SU-DHL-6 (cell line): Measurements from ENCODE around the gene ATP6V1C2.

Experiments
- H2AFZ ChIP-seq: fragments of 200-600 bp; sonication (generic); 2 replicates; pipeline ENCODE4 v1.6.1; 2014; ENCODE audit warnings: low read depth, mild to moderate bottlenecking, moderate library complexity, mixed read lengths, antibody characterized with exemption, low read length; ENCODE audit not compliant: severe bottlenecking
- H3F3A ChIP-seq: fragments of 200-600 bp; shearing (Covaris generic); 2 replicates; pipeline ENCODE4 v1.6.0; 2016; ENCODE audit warnings: antibody characterized with exemption, mild to moderate bottlenecking; ENCODE audit not compliant: insufficient read depth
- H3K27ac ChIP-seq: fragments of 200-600 bp; sonication (generic); 2 replicates; pipeline ENCODE4 v1.5.1; 2016; ENCODE audit warnings: low read depth, mild to moderate bottlenecking, low read length, moderate library complexity, mixed read lengths
- H3K27me3 ChIP-seq: fragments of 200-600 bp; sonication (generic), shearing (Covaris generic); 2 replicates; pipeline ENCODE4 v1.6.0; 2014; ENCODE audit warnings: mild to moderate bottlenecking, low read length
- H3K36me3 ChIP-seq: fragments of 200-600 bp; sonication (generic); 2 replicates; pipeline ENCODE4 v1.6.1; 2014; ENCODE audit warnings: mild to moderate bottlenecking, low read length, mixed read lengths
- H3K4me2 ChIP-seq: fragments of 300-600, 200-600 bp; shearing (Covaris generic), sonication (generic); 2 replicates; pipeline ENCODE4 v1.6.0; 2014; ENCODE audit warnings: low read length, low read depth, mild to moderate bottlenecking; ENCODE audit not compliant: poor library complexity, severe bottlenecking
- H3K4me3 ChIP-seq: fragments of 200-600 bp; sonication (generic); 2 replicates; pipeline ENCODE4 v1.5.1; 2014; ENCODE audit warnings: antibody characterized with exemption, low read length, mild to moderate bottlenecking, mixed read lengths; ENCODE audit not compliant: insufficient read depth, poor library complexity, severe bottlenecking
- H3K79me2 ChIP-seq: fragments of 200-600 bp; sonication (generic); 2 replicates; pipeline ENCODE4 v1.6.1; 2014; ENCODE audit warnings: mild to moderate bottlenecking, low read length, moderate library complexity; ENCODE audit not compliant: insufficient read depth
- H3K9ac ChIP-seq: fragments of 200-600 bp; sonication (generic); 2 replicates; pipeline ENCODE4 v1.7.0; 2014; ENCODE audit warnings: mild to moderate bottlenecking, low read length
- H3K9me2 ChIP-seq: fragments of 200-600 bp; sonication (generic); replicated peaks from 2 replicates; pipeline ENCODE4 v1.6.1; 2014; ENCODE audit warnings: low read length; ENCODE audit not compliant: insufficient read depth
- H3K9me3 ChIP-seq: fragments of 200-600 bp; sonication (generic); 2 replicates; pipeline ENCODE4 v1.6.1; 2014; ENCODE audit warnings: low read length, mixed read lengths; ENCODE audit not compliant: insufficient read depth
- H4K20me1 ChIP-seq: fragments of 200-600 bp; sonication (generic); 2 replicates; pipeline ENCODE4 v1.6.1; 2014; ENCODE audit warnings: low read depth, mild to moderate bottlenecking, antibody characterized with exemption, low read length, moderate library complexity, mixed read lengths
- EZH2phosphoT487 ChIP-seq: fragments of 200-600 bp; sonication (generic), shearing (Covaris generic); conservative IDR thresholded peaks from 2 replicates; pipeline ENCODE4 v1.6.1; 2018; ENCODE audit warnings: mild to moderate bottlenecking, antibody characterized with exemption, low read length, moderate library complexity, mixed read lengths
- TF ChIP-seq, protein P1 (sequence below): fragments of 200-600 bp; sonication (generic); IDR thresholded peaks from one replicate; pipeline ENCODE4 v1.5.1; 2017; ENCODE audit warnings: antibody characterized with exemption, mild to moderate bottlenecking, low read length, moderate library complexity; ENCODE audit not compliant: insufficient read depth, poor library complexity, severe bottlenecking

Gene ATP6V1C2

DNA sequence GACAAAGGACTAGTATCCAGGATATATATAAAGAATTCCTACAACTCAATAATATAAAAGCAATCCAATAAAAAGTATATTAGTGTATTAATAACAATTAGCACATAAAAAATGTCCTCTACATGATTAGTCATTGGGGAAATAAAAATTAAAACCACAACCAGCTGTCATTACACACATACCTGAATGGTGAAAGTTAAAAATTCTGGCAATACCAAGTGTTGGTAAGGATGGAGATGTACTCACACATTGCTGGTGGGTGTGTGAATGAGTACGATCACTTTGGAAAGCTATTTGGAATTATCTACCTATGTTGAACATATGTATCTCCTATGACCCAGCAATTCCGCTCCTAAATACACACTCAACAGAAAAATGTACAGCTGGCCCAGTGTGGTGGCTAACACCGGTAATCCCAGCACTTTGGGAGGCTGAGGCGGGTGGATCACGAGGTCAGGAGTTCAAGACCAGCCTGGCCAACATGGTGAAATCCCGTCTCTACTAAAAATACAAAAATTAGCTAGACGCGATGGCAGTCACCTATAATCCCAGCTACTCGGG, 17.3 kb upstream of the ATP6V1C2 start:
- H3K27ac ChIP-seq = no peak overlapping the region
- H3K4me3 ChIP-seq = no peak overlapping the region
- TF ChIP-seq EZH2phosphoT487 = no peak
- TF ChIP-seq, protein P1, sequence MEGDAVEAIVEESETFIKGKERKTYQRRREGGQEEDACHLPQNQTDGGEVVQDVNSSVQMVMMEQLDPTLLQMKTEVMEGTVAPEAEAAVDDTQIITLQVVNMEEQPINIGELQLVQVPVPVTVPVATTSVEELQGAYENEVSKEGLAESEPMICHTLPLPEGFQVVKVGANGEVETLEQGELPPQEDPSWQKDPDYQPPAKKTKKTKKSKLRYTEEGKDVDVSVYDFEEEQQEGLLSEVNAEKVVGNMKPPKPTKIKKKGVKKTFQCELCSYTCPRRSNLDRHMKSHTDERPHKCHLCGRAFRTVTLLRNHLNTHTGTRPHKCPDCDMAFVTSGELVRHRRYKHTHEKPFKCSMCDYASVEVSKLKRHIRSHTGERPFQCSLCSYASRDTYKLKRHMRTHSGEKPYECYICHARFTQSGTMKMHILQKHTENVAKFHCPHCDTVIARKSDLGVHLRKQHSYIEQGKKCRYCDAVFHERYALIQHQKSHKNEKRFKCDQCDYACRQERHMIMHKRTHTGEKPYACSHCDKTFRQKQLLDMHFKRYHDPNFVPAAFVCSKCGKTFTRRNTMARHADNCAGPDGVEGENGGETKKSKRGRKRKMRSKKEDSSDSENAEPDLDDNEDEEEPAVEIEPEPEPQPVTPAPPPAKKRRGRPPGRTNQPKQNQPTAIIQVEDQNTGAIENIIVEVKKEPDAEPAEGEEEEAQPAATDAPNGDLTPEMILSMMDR = no peak
- H2AFZ ChIP-seq = no peak overlapping the region
- no peak overlapping the region for H3K4me2 ChIP-seq
- no peaks in the 10 kb centered on the region for H4K20me1 ChIP-seq
- no peaks in the 10 kb centered on the region for H3K27me3 ChIP-seq
- H3K79me2 ChIP-seq = no peaks in the 10 kb centered on the region
- no peak overlapping the region for H3K9ac ChIP-seq
- no peaks in the 10 kb centered on the region for H3F3A ChIP-seq
- H3K9me2 ChIP-seq = no peaks in the 10 kb centered on the region
- no peaks in the 10 kb centered on the region for H3K9me3 ChIP-seq
- no peaks in the 10 kb centered on the region for H3K36me3 ChIP-seq

DNA sequence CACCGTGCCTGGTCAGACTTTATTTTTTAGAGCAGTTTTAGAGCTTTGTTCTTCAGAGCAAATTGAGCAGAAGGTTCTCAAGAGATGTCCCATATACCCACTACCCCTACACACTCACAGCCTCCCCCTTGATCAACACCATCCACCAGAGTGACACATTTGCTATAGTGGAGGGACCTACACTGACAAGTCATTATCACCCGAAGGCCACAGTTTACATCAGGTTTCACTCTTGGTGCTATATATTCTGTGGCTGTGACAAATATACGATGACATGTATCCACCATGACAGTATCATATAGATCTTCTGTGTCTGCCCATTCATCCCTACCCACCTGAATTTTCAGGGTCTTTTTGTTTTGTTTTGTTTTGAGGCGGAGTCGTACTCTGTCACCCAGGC, 15.4 kb upstream of the ATP6V1C2 start:
- no peak overlapping the region for H3K4me2 ChIP-seq
- H3K36me3 ChIP-seq = no peaks in the 10 kb centered on the region
- H3K9me3 ChIP-seq = no peaks in the 10 kb centered on the region
- H3F3A ChIP-seq = no peaks in the 10 kb centered on the region
- no peak for TF ChIP-seq EZH2phosphoT487
- TF ChIP-seq, protein P1 = no peak
- H3K4me3 ChIP-seq = no peak overlapping the region
- H3K9me2 ChIP-seq = no peaks in the 10 kb centered on the region
- no peaks in the 10 kb centered on the region for H3K79me2 ChIP-seq
- no peak overlapping the region for H3K27ac ChIP-seq
- no peaks in the 10 kb centered on the region for H3K27me3 ChIP-seq
- H3K9ac ChIP-seq = no peak overlapping the region
- no peaks in the 10 kb centered on the region for H4K20me1 ChIP-seq
- H2AFZ ChIP-seq = no peak overlapping the region

GRCh38 chr2:10707831-10708230, 13.6 kb upstream of the ATP6V1C2 start:
- H3K9ac ChIP-seq = no peak overlapping the region
- no peak overlapping the region for H3K27ac ChIP-seq
- no peaks in the 10 kb centered on the region for H3K9me3 ChIP-seq
- H3K79me2 ChIP-seq = no peaks in the 10 kb centered on the region
- H3K36me3 ChIP-seq = no peaks in the 10 kb centered on the region
- no peak overlapping the region for H2AFZ ChIP-seq
- H3K4me3 ChIP-seq = no peak overlapping the region
- H3K4me2 ChIP-seq = no peak overlapping the region
- no peaks in the 10 kb centered on the region for H3K9me2 ChIP-seq
- no peaks in the 10 kb centered on the region for H4K20me1 ChIP-seq
- no peaks in the 10 kb centered on the region for H3K27me3 ChIP-seq
- no peak for TF ChIP-seq EZH2phosphoT487
- TF ChIP-seq, protein P1 = no peak
- no peaks in the 10 kb centered on the region for H3F3A ChIP-seq
